Measurements from ENCODE around the gene HIKESHI.

The HIKESHI gene

DNA sequence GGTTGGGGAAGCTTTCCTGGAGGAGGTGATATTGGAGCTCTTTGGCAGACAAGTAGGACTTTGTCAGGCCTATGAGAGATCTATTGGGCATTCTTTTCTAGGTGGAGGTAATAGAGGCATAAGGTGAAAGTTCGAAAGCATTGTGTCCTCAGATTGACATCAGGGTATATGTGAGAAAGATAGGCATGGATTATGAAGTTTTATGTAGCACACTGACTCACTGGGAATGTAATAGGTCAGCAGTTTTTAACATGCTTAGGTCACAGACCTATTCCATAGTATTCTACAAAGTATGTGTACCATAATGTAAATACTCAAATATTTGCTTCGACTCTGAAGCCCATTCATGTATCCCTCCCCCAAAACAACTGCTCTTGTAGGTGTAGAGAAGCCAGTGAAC is 11.8 kb downstream of the HIKESHI start:
- POLR2A ChIA-PET, result no interaction called here
- TF ChIP-seq, protein P1, sequence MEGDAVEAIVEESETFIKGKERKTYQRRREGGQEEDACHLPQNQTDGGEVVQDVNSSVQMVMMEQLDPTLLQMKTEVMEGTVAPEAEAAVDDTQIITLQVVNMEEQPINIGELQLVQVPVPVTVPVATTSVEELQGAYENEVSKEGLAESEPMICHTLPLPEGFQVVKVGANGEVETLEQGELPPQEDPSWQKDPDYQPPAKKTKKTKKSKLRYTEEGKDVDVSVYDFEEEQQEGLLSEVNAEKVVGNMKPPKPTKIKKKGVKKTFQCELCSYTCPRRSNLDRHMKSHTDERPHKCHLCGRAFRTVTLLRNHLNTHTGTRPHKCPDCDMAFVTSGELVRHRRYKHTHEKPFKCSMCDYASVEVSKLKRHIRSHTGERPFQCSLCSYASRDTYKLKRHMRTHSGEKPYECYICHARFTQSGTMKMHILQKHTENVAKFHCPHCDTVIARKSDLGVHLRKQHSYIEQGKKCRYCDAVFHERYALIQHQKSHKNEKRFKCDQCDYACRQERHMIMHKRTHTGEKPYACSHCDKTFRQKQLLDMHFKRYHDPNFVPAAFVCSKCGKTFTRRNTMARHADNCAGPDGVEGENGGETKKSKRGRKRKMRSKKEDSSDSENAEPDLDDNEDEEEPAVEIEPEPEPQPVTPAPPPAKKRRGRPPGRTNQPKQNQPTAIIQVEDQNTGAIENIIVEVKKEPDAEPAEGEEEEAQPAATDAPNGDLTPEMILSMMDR (IDR thresholded peaks at IDR 0.05; ENCODE audit: insufficient read depth, low read length, missing control alignments), result no peak
- CTCF ChIA-PET, result interaction anchor here (0.6 kb wide), 1 partner anchor 18 kb away, joined by 3 read pairs; no protein-coding TSS in a partner anchor
- no peak for DNase-seq (ENCODE audit: low read depth, low spot score)
- H3K4me3 ChIP-seq (ENCODE audit: low read depth, low read length), result no peak overlapping the region

DNA sequence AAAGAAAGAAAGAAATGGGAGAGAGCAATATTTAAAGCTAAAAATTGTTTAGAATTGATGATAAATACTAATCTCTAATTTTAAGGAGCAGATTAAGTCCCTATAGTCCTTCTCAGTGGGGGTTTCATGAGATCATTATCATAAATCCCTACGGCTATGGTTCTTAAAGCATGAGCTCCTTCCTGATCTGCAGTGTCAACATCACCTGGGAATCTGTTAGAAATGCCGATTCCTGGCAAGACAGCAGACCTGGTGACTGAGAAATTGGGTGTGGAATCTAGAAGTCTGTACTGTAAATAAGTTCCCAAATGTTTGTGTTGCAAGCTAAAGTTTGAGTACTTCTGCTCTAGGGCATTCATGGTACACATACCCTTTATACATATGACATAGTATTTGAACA is 12.6 kb downstream of the HIKESHI start:
- POLR2A ChIA-PET, result no interaction called here
- no peak for DNase-seq (ENCODE audit: low read depth, low spot score)
- CTCF ChIA-PET, result interaction anchor here (0.6 kb wide), 1 partner anchor 17 kb away, joined by 3 read pairs; no protein-coding TSS in a partner anchor
- no peak overlapping the region for H3K4me3 ChIP-seq (ENCODE audit: low read depth, low read length)
- TF ChIP-seq, protein P1 (IDR thresholded peaks at IDR 0.05; ENCODE audit: insufficient read depth, low read length, missing control alignments), result no peak

DNA sequence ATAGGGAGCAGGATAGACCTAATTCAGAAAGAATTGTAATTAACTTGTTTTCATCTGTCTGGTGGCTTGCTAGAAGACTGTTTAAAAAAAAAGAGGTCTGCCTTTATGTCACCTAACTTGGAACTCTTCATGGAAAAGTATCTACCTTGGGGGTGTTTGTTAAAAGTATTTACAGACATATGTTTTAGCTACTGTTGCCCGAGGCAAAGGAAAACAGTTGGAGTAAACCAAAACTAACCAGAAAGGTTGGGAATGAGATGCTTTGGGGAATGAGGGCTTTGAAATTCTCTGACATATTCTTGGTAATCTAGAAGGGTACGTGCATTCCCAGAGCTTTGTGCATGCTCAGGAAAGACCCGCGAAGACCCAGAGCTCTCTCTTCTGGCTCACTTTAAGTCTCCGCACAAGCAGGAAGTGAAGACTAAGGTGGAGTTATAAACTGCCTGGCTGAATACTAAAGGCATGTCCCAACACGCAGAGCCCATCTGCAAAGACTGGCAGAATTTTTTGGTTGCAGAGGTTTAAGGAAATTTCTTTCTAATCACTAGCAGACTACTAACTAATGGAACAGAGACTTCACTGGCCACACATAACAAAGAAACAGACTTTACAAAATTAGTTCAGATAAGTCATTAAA is 33.2 kb downstream of the HIKESHI start:
- CTCF ChIA-PET, result interaction anchor here (0.8 to 1.9 kb wide), 5 partner anchors 14 to 84 kb away, joined by 4 to 6 read pairs (median 4); no protein-coding TSS in a partner anchor
- no peak overlapping the region for H3K4me3 ChIP-seq (ENCODE audit: low read depth, low read length)
- TF ChIP-seq, protein P1 (IDR thresholded peaks at IDR 0.05; ENCODE audit: insufficient read depth, low read length, missing control alignments), result no peak
- DNase-seq (ENCODE audit: low read depth, low spot score), result no peak
- POLR2A ChIA-PET, result no interaction called here

DNA sequence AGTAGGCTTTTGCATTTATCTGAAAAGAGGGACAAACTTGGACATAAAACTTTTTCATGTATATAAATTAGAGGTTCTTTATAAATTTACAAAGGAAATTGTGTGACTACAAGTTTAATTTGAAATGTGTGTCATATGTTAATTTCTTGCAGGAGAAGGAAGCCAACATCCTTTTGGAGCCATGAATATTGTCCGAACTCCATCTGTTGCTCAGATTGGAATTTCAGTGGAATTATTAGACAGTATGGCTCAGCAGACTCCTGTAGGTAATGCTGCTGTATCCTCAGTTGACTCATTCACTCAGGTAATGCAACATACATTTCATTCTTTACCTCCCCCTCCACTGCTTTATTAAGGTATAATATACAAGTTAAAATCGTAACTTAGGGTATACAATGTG is 35.2 kb downstream of the HIKESHI start:
- ChIA-PET CTCF (interaction anchor here (1.3 to 1.9 kb wide), 2 partner anchors 7 to 24 kb away, joined by 3 to 6 read pairs; no protein-coding TSS in a partner anchor), POLR2A (no interaction called here)
- no peak overlapping the region for H3K4me3 ChIP-seq (ENCODE audit: low read depth, low read length)
- TF ChIP-seq, protein P1 (IDR thresholded peaks at IDR 0.05; ENCODE audit: insufficient read depth, low read length, missing control alignments), result no peak
- DNase-seq (ENCODE audit: low read depth, low spot score), result no peak

DNA sequence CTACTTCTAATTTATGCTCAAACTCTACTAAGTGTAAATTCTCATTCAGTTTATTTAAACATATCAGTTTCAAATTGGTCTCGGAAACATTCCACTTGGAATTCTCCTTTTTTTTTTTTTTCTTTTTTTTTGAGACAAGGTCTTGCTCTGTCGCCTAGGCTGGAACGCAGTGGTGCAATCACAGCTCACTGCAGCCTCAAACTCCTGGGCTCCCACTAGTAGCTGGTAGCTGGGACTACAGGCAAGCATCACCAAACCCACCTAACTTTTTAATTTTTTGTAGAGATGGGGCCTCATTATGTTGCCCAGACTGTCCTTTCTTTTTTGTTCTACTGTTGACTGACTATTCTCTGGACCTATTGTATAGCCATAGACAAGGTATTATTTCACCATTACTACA is 39.3 kb downstream of the HIKESHI start:
- ChIA-PET CTCF (no interaction called here), POLR2A (interaction anchor here (0.7 kb wide), 1 partner anchor 293 kb away, joined by 3 read pairs; no protein-coding TSS in a partner anchor)
- no peak overlapping the region for H3K4me3 ChIP-seq (ENCODE audit: low read depth, low read length)
- DNase-seq (ENCODE audit: low read depth, low spot score), result no peak
- TF ChIP-seq, protein P1 (IDR thresholded peaks at IDR 0.05; ENCODE audit: insufficient read depth, low read length, missing control alignments), result no peak

DNA sequence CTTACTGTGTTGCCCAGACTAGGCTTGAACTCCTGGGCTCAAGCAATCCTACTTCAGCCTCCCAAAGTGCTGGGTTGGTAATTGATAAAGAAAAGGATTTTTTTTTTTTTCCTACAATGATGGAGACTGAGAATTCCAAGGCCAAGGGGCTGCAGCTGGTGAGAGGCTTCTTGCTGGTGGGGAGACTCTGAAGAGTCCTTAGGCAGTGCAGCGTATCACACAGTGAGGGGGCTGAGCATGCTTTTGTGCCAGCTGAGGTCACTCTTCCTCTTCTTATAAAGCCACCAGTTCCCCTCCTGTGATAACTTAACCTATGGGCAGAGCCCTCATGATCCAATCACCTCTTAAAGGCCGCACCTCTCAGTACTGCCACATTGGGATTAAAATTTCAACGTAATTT is 44.5 kb downstream of the HIKESHI start:
- no peak for DNase-seq (ENCODE audit: low read depth, low spot score)
- POLR2A ChIA-PET, result no interaction called here
- TF ChIP-seq, protein P1 (IDR thresholded peaks at IDR 0.05; ENCODE audit: insufficient read depth, low read length, missing control alignments), result no peak
- CTCF ChIA-PET, result interaction anchor here (1.7 to 2.2 kb wide), 2 partner anchors 14 to 456 kb away, joined by 3 to 7 read pairs; no protein-coding TSS in a partner anchor
- no peak overlapping the region for H3K4me3 ChIP-seq (ENCODE audit: low read depth, low read length)

All from AG04449 (cell line).